ENCODE measurements around the gene RAB14. TPM values are rescaled to one million over a fixed set of nuclear protein-coding genes. Genes with fewer than 3 reads are reported as not detected.

RAB14 gene
- total RNA-seq, 1 experiment from 2014 or later: 36.0 TPM

- H3K27ac Mint-ChIP-seq: no peak overlapping the region
- CTCF ChIA-PET: no interaction called here
- H3K36me3 Mint-ChIP-seq: no peaks in the 10 kb centered on the region
Measured at GRCh38 chr9:121191235-121191634, 10.4 kb downstream of the RAB14 start.

GRCh38 chr9:121189660-121190059, 12.0 kb downstream of the RAB14 start:
- H3K4me1 Mint-ChIP-seq: peaks cover 3% of the 10 kb centered on the region; the same call in 1 of the 2 replicates
- no peaks in the 10 kb centered on the region for H3K36me3 Mint-ChIP-seq
- no peak overlapping the region for H3K4me3 Mint-ChIP-seq
- CTCF ChIA-PET: no interaction called here
- H3K27ac Mint-ChIP-seq: no peak overlapping the region
- no peak for TF ChIP-seq KAT7 (CRISPR knock-in tag; IDR thresholded peaks at IDR 0.05; ENCODE audit: borderline replicate concordance)
- TF ChIP-seq ZNF121 (CRISPR knock-in tag; IDR thresholded peaks at IDR 0.05): no peak
- TF ChIP-seq TEAD4 (CRISPR knock-in tag; IDR thresholded peaks at IDR 0.05): no peak
- no peak for TF ChIP-seq ZNF396 (CRISPR knock-in tag; IDR thresholded peaks at IDR 0.05; ENCODE audit: borderline replicate concordance)
- TF ChIP-seq SMAD4 (CRISPR knock-in tag; IDR thresholded peaks at IDR 0.05): no peak
- TF ChIP-seq TCF7 (CRISPR knock-in tag; IDR thresholded peaks at IDR 0.05; ENCODE audit: low read depth): no peak
- TF ChIP-seq ZNF423 (CRISPR knock-in tag; IDR thresholded peaks at IDR 0.05): no peak
- no peaks in the 10 kb centered on the region for H3K27me3 Mint-ChIP-seq (ENCODE audit: low read depth)
- no peaks in the 10 kb centered on the region for H3K9me3 Mint-ChIP-seq
- DNase-seq (ENCODE audit: low spot score) (no peak), ATAC-seq (no peak)
- POLR2A ChIA-PET: no interaction called here

More at GRCh38 chr9:121191235-121191634, 10.4 kb downstream of the RAB14 start:
- H3K4me3 Mint-ChIP-seq: no peak overlapping the region
- DNase-seq (ENCODE audit: low spot score) (no peak), ATAC-seq (no peak)
- TF ChIP-seq JUN (CRISPR knock-in tag; IDR thresholded peaks at IDR 0.05) (no peak), PREB (CRISPR knock-in tag; IDR thresholded peaks at IDR 0.05; ENCODE audit: borderline replicate concordance) (no peak), IRF1 (CRISPR knock-in tag; IDR thresholded peaks at IDR 0.05) (no peak), TCF7 (CRISPR knock-in tag; IDR thresholded peaks at IDR 0.05; ENCODE audit: low read depth) (no peak), NR1H2 (CRISPR knock-in tag; IDR thresholded peaks at IDR 0.05) (no peak), ZNF232 (CRISPR knock-in tag; IDR thresholded peaks at IDR 0.05) (no peak), ELF4 (CRISPR knock-in tag; IDR thresholded peaks at IDR 0.05; ENCODE audit: low read depth) (no peak)
- POLR2A ChIA-PET: no interaction called here
- H3K27me3 Mint-ChIP-seq (ENCODE audit: low read depth): no peaks in the 10 kb centered on the region
- peaks cover 18% of the 10 kb centered on the region for H3K4me1 Mint-ChIP-seq
- no peaks in the 10 kb centered on the region for H3K9me3 Mint-ChIP-seq

- Mint-ChIP-seq H3K27ac (no peak overlapping the region), H3K9me3 (no peaks in the 10 kb centered on the region), H3K36me3 (no peaks in the 10 kb centered on the region), H3K27me3 (ENCODE audit: low read depth) (no peaks in the 10 kb centered on the region), H3K4me1 (peaks cover under 1% of the 10 kb centered on the region; the same call in 1 of the 2 replicates), H3K4me3 (no peak overlapping the region)
- DNase-seq (ENCODE audit: low spot score) (no peak), ATAC-seq (no peak)
- ChIA-PET POLR2A (no interaction called here), CTCF (no interaction called here)
- TF ChIP-seq AR (CRISPR knock-in tag; IDR thresholded peaks at IDR 0.05): no peak
Measured at GRCh38 chr9:121189006-121189405, 12.7 kb downstream of the RAB14 start.

GRCh38 chr9:121187636-121188305, 13.9 kb downstream of the RAB14 start:
- TF ChIP-seq SMAD3 (CRISPR knock-in tag; IDR thresholded peaks at IDR 0.05; ENCODE audit: borderline replicate concordance): no peak
- H3K4me3 Mint-ChIP-seq: no peak overlapping the region
- no peaks in the 10 kb centered on the region for H3K9me3 Mint-ChIP-seq
- CTCF ChIA-PET: no interaction called here
- POLR2A ChIA-PET: no interaction called here
- H3K4me1 Mint-ChIP-seq: no peaks in the 10 kb centered on the region
- no peaks in the 10 kb centered on the region for H3K27me3 Mint-ChIP-seq (ENCODE audit: low read depth)
- ATAC-seq (no peak), DNase-seq (ENCODE audit: low spot score) (no peak)
- H3K36me3 Mint-ChIP-seq: peaks cover 5% of the 10 kb centered on the region; the same call in 1 of the 2 replicates
- H3K27ac Mint-ChIP-seq: no peak overlapping the region
